HepG2 (cell line): ENCODE results near the gene IDH3G. TPM values are rescaled to one million over a fixed set of nuclear protein-coding genes. Genes with fewer than 3 reads are reported as not detected.
A peak's percentile ranks its signal among the peaks of the same experiment; 100 is the strongest.

ENCODE experiments used
- ARNT2 ChIP-seq: sonication (generic); formaldehyde crosslinking; IDR thresholded peaks from 2 replicates; pipeline ENCODE4 v1.8.0; 2022; ENCODE audit warnings: mild to moderate bottlenecking, low read depth, missing genetic modification reagents, moderate library complexity
- FOSL2 ChIP-seq: sonication (generic); formaldehyde crosslinking; IDR thresholded peaks from 2 replicates; pipeline ENCODE4 v1.4.0; 2020; ENCODE audit warnings: missing genetic modification reagents
- GABPB1 ChIP-seq: IDR thresholded peaks from 2 replicates; pipeline ENCODE4 v1.6.1; 2016; ENCODE audit warnings: mild to moderate bottlenecking, missing genetic modification reagents, moderate library complexity, missing compliant biosample characterization
- GATA4 ChIP-seq: sonication (generic); IDR thresholded peaks from 2 replicates; pipeline ENCODE4 v1.6.1; 2016; ENCODE audit warnings: antibody characterized with exemption, low read depth, borderline replicate concordance
- HOXA5 ChIP-seq: sonication (generic); formaldehyde crosslinking; IDR thresholded peaks from 2 replicates; pipeline ENCODE4 v1.4.0; 2020; ENCODE audit warnings: missing genetic modification reagents
- POLR2G ChIP-seq: fragments of 200-400 bp; formaldehyde crosslinking; IDR thresholded peaks from 2 replicates; pipeline ENCODE4 v1.6.1; 2018; ENCODE audit warnings: mild to moderate bottlenecking, low read depth, low read length, moderate library complexity
- TCF7L2 ChIP-seq: IDR thresholded peaks from 2 replicates; pipeline ENCODE4 v1.6.1; 2011; ENCODE audit warnings: mild to moderate bottlenecking, low read depth, low read length, moderate library complexity
- ZMAT5 ChIP-seq: sonication (generic); formaldehyde crosslinking; IDR thresholded peaks from 2 replicates; pipeline ENCODE4 v1.5.0; 2020; ENCODE audit warnings: mild to moderate bottlenecking, low read depth, missing genetic modification reagents, borderline replicate concordance
- ZNF335 ChIP-seq: sonication (generic); formaldehyde crosslinking; IDR thresholded peaks from 2 replicates; pipeline ENCODE4 v1.4.0; 2020; ENCODE audit warnings: missing genetic modification reagents
- ZNF563 ChIP-seq: sonication (generic); formaldehyde crosslinking; IDR thresholded peaks from 2 replicates; pipeline ENCODE4 v1.8.0; 2022; ENCODE audit warnings: mild to moderate bottlenecking, moderate library complexity, missing genetic modification reagents
- ZNF572 ChIP-seq: sonication (generic); formaldehyde crosslinking; IDR thresholded peaks from 2 replicates; pipeline ENCODE4 v1.5.1; 2020; ENCODE audit warnings: mild to moderate bottlenecking, missing genetic modification reagents
- ZNF746 ChIP-seq: sonication (generic); formaldehyde crosslinking; IDR thresholded peaks from 2 replicates; pipeline ENCODE4 v1.8.0; 2022; ENCODE audit warnings: mild to moderate bottlenecking, missing genetic modification reagents
- polyA plus RNA-seq, 8 experiments: library from polyadenylated mRNA; depleted of rRNA in 3 of 8; stranded (reverse) in 7 of 8; unstranded in 1 of 8; fragments of >200 nt; fragmentation: Illumina TruSeq in 4 of 8; extraction: Trizol in 4 of 8; gene quantifications; 2 replicates each; pipeline versions ENCODE4 v1.2.1 to v1.2.3, GENCODE V29; 2011 to 2016; ENCODE audit warnings: low read depth in 4 of 8, missing spikeins in 1 of 8, mixed read lengths in 1 of 8; ENCODE audit not compliant: insufficient read depth in 1 of 8
- total RNA-seq, 5 experiments: library from RNA; depleted of rRNA; stranded (reverse); fragments of >200 nt; fragmentation: Illumina TruSeq; extraction: Trizol; gene quantifications; 2 replicates each; pipeline ENCODE4 v1.2.3, GENCODE V29; 2016; ENCODE audit warnings: low read depth in 1 of 5

IDH3G gene
- total and polyA plus RNA-seq, 2 of the 13 experiments (the other 11 are each of a cell fraction or from before 2014, with no cell fraction given), result 18.7 to 35.5 TPM

GRCh38 chrX:153766098-153766817 lies 27.9 kb downstream of the IDH3G start (continued):
- TF ChIP-seq ARNT2 (CRISPR knock-in tag) (no peak), HOXA5 (CRISPR knock-in tag) (no peak), ZNF563 (CRISPR knock-in tag) (no peak), ZNF572 (CRISPR knock-in tag) (no peak), GABPB1 (CRISPR knock-in tag) (no peak), ZMAT5 (CRISPR knock-in tag) (no peak), ZNF746 (CRISPR knock-in tag) (0 out of 2 replicates have a peak, but pooled peaks have one; percentile 43), POLR2G (peak; percentile 50), FOSL2 (peak; percentile 60), GATA4 (no peak), ZNF335 (CRISPR knock-in tag) (no peak), TCF7L2 (no peak)
